GM13976 (cell line): ENCODE measurements around the gene SOWAHA.

Source experiments
- DNase-seq: peaks from one replicate; pipeline ENCODE4 v3.0.0; 2012; ENCODE audit warnings: low spot score
- in situ Hi-C: fragments of 300-500 bp; cut with MboI; formaldehyde crosslinking; loops from one replicate; pipeline ENCODE4 v1.12.0; 2022; ENCODE audit warnings: low sequenced_read_pairs, mixed read lengths, inconsistent platforms; ENCODE audit not compliant: unreplicated experiment
- TF ChIP-seq, protein P1 (sequence below): IDR thresholded peaks from 2 replicates; pipeline ENCODE4 v1.5.1; 2012; ENCODE audit warnings: borderline replicate concordance, mild to moderate bottlenecking; ENCODE audit not compliant: insufficient read depth; ENCODE audit errors: extremely low read depth, missing control alignments, control extremely low read depth

Gene SOWAHA

DNA sequence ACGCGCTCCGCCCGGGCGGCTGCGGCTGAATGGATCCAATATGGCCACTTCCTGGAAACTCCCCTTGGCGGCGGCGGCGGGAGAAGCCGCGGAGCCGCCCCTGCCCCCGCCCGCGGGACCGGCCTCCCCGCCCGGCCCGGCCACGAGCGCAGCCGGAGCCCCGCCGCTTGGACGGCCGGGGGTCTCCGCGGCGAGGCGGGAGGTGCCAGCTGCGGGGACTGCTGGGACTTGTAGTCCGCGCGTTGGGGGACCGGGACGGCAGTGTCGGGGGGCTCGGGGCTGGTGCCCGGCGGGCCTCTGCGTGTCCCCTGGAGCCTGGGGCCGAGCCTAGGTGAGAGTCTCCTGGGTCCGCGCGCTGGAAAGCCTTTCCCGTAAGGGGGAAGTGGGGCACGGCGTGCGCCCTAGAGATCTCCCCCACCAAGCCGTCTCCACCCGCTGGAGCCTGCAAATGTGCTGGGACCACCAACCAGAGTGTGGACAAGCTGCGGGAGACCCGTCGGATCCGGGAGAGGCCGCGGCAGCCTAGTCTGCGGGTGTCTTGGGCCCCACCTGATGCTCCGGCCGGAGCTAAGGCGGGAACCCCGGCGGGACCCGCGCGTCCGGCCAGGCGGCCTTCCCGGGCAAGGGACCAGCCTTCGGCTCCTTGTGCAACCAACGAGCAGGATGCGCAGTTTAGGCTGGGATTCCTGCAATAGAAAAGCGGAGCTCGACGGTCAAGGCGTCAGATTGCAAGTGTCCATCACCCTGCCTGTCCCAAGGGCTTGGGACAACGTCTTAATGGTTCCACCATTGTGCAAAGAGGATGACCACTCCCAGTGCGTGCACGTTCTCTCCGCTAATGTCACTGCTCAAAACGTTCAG, 35.7 kb upstream of the SOWAHA start, which contains the start of gene SEPTIN8:
Gene SEPTIN8, minus strand, starts transcription at position 31 of the 861 bp plus-strand sequence. CDS start 102 bp downstream, outside the sequence.
- in situ Hi-C loops, result no loop called here
- peak; percentile 86 for DNase-seq
- TF ChIP-seq, protein P1, sequence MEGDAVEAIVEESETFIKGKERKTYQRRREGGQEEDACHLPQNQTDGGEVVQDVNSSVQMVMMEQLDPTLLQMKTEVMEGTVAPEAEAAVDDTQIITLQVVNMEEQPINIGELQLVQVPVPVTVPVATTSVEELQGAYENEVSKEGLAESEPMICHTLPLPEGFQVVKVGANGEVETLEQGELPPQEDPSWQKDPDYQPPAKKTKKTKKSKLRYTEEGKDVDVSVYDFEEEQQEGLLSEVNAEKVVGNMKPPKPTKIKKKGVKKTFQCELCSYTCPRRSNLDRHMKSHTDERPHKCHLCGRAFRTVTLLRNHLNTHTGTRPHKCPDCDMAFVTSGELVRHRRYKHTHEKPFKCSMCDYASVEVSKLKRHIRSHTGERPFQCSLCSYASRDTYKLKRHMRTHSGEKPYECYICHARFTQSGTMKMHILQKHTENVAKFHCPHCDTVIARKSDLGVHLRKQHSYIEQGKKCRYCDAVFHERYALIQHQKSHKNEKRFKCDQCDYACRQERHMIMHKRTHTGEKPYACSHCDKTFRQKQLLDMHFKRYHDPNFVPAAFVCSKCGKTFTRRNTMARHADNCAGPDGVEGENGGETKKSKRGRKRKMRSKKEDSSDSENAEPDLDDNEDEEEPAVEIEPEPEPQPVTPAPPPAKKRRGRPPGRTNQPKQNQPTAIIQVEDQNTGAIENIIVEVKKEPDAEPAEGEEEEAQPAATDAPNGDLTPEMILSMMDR, result no peak

DNA sequence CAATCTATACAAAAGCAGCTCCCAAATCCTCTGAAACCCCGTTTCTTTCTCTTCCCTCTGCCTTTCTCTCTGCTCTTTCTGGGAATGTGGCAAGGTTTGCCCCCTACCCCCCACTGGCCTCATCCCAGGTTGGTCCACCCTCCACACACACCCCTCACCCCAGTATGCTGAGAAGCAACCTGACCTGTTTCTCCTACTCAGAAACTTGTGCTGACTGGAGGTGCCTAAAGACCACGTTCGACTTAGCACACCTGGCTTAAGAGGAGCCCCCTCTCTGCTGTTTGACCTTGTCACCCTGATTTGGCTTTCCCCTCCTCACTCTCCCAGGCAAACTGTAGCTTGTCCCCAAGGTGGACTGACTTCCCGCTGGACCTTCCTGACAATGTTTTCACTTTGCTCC, 35.0 kb upstream of the SOWAHA start:
- no peak for DNase-seq
- in situ Hi-C loops, result no loop called here
- TF ChIP-seq, protein P1, result no peak

DNA sequence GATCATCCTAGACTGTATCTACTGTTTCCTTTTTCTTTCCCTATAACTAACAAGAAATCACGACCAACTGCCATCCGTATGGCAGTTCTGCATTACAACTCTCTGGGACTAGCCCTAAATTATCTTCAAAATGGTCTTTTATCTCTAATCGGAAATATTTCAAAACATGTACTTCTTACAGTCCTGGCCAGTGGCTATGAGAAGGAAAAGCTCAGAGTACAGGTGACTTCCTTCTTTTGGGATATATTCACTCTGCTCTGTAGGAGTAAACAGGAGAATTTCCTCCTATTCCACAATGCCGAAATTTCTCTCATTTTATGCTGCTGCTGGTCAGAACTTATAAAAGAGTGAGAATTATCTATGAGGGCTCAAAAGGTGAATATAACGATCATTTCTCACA, 34.2 kb upstream of the SOWAHA start:
- no peak for DNase-seq
- TF ChIP-seq, protein P1, result no peak
- in situ Hi-C loops, result no loop called here

DNA sequence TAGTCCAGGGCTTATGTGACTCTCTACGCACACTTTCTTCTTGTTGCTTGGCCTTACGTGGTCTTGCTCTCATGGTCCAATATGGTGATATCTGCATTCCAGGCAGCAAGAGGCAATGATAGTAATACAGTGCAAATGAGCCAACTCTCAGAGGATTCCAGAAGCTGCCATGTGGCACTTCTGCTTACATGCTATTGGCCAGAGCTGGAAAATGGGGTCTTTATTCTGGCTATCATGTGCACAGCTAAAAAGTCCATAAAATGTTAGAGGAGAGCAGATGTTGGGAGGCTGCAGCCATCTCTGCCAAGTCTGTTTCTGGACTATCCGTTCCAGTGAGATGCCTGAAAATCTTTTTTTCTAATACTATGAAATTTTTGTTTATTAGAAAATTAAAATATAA, 33.1 kb upstream of the SOWAHA start:
- TF ChIP-seq, protein P1, result no peak
- in situ Hi-C loops, result no loop called here
- no peak for DNase-seq

DNA sequence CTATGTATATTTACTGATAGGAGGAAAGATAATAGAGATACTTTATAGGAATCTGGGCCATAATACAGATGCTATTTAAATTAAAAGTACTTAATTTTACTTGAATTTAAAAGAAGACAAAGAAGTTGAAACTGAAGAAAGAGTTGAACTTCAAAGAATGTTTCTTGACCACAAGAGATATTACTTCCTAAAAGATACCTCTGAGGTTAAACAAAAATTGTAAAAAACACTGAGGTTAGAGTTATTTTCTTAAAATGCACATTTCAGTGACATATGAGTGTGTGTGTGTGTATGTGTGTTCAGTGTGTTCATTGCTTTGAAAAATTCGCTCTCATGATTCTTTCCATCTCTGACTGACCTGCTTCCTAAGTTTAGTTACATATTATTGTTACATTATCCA, 32.5 kb upstream of the SOWAHA start:
- no peak for DNase-seq
- TF ChIP-seq, protein P1, result no peak
- in situ Hi-C loops, result no loop called here

DNA sequence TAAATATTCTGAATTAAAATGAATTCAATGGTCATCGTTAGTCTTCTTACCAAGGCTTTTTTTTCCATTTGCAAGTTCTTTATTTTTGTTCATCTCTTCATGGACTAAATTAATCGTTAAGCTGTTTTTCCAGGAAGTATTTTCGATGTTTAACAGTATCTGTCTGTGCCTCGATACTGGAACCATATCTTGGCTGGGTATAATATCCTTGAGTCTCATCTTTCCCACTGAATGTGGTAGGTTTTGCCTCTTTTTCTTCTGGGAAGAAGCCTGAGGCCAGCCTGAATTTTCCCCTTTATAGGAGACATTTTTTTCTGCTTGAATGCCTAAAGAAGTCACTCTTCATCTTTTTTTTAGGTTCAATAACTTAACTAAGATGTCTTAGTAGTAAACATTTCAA, 32.1 kb upstream of the SOWAHA start:
- no peak for DNase-seq
- TF ChIP-seq, protein P1, result no peak
- in situ Hi-C loops, result no loop called here
